HG03108 (cell line): ENCODE measurements around the gene CDH12.
"Not testable (repeated sequence)": the region's sequence is repeated elsewhere in the genome, so short reads cannot be mapped to it uniquely, and the experiment has no call there.

ENCODE experiments used
- ATAC-seq: cut with Tn5 transposase; IDR thresholded peaks from one replicate; pipeline ENCODE4 v1.9.1; 2021; ENCODE audit warnings: moderate library complexity; ENCODE audit not compliant: unreplicated experiment

CDH12 gene

DNA sequence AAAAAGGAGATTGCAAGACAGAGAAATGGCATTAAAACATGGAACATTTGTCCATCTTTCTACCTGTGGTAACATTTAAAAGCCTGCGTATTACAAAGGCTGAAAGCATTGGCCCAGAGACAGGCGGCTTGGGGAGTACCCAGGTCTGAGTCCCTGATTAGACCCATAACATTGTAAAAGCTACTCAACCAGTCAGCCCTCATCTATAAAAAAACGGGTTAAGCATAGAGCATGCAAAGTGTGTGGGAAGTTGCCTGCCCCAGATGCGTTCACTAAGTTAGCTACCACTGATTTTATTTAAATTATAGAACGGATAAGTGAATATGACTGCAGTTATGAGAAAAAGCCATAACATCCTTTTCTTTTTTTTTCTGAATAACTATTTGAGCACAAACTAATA lies 276.1 kb downstream of the CDH12 start:
- no peak for ATAC-seq

DNA sequence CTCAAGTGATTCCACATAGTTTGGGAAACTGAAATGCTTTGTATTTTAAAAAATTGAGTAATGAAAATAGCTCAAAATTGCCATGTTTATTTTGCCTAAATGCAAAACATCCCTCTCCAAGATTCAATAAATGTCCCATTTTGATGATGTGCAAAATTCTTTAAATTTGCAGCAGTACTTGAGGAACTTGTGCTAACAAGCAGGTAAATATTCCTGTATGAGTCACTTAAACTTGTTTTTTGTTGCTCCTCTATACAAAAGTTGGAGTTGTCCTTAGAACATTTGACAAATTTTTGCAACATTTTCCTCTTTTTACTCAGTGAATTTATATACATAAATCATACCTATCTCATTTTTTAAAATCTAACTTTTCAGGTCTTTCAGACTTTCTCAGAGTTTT lies 280.2 kb downstream of the CDH12 start:
- ATAC-seq = no peak

DNA sequence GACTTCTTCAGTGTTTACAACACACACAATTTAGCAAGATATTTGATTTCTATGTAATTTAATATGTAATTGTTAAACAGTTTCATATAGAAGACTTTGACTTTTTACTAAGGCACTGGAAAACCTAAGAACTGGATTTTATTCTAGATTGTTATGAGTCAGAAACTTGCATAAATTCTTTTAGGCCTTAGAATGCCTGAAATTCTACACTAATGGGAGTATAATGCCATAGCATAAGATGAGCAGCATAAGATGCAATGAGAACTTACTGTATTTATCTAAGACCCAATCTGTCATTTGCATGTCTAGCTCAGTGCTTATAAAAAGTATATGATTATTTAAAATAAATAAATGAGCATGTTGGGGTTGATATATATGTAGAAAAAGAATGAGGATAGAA lies 285.2 kb downstream of the CDH12 start:
- no peak for ATAC-seq

DNA sequence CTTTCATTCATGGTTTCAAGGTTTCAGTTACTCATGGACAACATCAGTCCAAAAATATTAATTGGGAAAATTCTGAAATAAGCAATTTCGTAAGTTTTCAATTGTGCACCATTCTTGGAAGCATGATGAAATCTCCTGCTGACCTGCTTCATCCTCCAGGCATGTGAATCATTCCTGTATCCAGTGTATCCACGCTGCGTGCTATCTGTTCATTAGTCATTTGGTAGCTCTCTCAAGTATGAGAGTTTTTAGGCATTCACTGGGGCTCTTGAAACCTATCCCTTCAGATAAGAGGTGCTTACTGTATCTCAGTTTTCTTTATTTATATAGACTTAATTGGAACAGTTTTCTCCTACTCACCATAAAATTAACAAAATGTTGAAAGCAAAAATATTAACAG lies 293.0 kb downstream of the CDH12 start:
- ATAC-seq = no peak

DNA sequence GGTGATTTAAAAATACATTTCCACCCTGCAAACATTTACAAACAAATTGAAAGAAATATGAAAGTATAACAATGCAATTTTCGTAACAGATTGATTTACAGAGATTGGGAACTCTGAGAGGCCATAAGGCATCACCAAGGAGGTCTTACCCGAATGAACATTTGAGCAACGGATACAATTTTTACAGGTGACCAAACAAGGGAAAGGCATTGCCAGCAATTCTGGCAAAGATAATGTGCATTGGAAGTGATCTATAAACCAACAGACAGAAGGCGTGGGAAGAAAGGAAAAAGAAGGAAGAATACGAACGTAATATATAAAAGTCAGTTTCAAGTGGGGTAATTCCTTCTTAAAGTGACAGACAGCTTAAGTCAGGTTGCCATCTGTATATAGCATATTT lies 295.9 kb downstream of the CDH12 start:
- no peak for ATAC-seq

DNA sequence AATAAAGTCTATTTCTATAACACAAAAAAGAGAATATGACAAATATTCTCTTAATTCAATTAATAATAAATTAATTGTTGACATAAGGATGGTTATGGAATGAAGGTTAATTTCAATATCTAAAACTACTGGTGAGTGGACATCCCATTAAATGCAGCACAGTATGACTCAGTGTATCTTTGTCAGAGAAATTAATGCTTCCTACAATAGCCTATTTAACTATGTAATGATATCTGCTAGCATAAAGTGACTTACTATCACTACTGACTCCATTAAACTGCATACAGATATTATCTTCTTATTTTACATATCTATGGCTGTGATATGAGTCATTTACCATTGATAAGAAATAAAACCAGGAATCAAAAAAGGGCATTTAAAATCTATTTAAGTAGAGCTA lies 298.7 kb downstream of the CDH12 start:
- ATAC-seq = no peak

DNA sequence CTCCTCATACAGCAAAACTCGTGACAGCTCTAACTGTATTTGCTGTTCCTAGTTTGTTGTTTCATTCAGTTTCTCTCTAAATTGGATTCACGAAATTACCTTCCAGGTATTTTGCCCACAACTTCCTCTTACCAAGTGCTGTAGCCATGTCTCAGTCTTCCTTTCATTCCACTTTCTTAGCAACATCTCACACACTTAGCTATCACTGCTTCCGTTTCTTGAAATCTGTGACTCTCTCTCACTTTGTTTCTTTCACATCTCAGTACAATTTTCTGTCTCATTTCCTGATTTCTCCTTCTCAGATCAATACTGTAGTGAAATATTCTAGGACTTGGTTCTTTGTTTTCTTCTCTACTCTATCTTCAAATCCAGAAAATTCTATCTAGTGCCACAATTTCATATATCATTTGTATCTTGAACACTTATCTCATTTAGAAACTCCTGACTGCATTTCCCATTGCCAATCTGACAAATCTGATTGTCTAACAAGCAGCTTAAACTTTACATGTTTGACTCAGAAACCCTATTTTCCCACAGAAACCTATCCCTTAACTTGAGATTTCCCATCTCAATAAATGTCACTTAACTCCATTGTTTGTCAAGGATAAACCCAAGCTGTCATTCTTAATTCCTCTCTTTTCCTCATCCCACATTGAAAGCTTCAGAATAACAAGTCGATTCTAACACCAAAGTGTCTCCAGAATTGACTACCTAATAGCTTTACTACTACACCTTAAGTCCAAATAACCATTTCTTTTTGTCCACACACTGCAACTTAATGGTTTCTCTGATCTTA lies 303.1 kb downstream of the CDH12 start:
- ATAC-seq = no peak

DNA sequence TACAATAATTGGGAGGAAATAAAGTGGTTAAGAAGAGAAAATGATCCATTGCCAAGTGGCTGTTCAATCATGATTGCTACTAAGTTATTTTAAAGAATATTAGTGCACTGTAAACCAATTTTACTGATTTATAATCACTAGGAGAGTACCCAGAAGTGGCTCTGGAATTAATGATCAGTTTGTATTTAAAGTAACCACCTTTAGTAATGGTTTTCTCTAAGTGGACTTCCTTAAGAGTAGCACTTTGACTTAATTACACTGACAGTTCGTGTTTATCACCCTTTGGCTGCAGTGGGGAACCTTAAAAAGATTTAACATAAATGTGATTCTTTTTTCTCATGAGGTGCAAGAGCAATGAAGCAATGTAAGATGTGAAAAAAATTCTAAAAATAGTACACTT lies 310.8 kb downstream of the CDH12 start:
- ATAC-seq = no peak

DNA sequence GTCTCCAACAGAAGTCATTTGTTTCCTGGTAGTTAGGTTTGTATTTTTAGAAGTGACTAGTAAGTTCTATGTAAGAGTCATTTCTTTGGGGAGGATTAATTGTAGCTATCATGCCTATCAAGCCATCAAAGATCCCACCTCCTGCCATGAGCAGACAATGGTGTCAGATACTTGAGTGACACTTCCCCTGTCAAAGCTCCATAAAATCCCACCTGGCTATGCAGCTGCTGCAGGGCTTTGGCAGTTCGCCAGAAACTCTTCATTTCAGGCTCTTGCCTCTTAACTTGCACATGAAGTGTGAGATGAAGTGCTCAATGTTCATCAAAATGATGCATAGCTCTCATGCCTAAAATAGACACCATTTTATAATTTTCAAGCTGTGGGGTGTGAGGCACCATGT lies 312.1 kb downstream of the CDH12 start:
- no peak for ATAC-seq

DNA sequence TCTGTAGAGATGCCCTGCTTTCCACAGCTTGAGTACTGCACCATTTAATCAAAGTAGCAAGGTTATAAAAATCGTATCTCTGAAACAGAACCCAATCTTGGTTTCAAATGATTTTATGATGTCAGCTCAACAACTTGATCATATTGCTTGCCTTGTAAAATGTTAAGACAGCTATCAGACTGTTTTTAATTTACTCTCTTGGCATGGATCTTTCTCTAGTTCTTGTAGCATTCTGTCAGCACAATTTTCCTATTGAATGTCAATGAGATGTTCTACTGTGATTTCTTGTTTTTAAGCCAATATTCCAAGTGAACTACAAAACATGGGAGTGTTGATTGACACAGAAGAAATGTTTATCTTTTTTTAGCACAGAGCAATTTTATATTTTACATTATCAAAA lies 313.4 kb downstream of the CDH12 start:
- ATAC-seq = no peak

DNA sequence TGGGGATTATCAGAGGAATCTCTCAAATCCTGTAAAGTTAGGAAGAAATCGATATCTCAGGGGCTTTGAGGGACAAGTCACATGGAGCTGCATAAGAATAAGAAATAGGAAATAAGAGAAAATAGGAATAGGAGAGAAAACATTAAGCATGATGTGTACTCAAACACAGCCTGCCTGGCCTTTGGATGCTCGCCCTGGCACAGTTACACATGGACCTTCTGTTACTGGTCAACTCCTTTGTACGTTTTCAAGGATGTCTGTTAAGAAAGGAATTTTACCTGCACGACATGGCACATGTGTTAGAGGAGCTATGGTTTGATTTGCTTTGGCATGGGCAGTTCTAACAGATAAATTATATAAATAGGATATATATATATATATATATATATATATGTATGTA lies 321.2 kb downstream of the CDH12 start:
- ATAC-seq = no peak

DNA sequence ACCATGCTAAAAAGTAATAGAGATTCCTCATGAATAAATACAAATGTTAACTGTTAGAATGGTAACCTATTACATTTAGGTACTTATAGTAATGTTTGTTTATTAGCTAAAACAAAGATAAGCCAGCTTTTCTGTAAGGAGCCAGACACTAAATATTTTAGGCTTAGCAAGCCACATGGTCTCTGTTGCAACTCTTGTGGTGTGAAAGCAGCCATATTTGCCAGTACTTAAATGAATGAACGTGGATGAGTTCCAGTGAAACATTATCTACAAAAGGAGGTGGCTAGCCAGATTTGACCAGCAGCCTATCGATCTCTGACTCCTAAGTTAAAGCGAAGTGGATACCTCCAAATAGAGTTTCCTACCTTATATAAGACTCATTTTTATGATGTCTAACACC lies 331.6 kb downstream of the CDH12 start:
- ATAC-seq = no peak

DNA sequence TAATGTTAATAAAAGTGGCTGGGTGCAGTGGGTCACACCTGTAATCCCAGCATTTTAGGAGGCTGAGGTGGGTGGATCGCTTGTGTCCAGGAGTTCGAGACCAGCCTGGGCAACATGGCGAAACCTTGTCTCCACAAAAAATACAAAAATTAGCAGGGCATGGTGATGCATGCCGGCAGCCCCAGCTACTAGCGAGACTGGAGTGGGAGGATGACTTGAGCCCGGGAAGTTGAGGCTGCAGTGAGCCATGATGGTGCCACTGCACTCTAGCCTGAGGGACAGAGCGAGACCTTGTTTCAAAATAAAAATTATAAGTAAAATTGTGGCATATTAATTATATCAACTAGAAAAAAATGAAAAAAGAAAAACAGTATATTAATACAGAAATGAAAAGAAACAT lies 336.6 kb downstream of the CDH12 start:
- ATAC-seq = not testable (repeated sequence)

DNA sequence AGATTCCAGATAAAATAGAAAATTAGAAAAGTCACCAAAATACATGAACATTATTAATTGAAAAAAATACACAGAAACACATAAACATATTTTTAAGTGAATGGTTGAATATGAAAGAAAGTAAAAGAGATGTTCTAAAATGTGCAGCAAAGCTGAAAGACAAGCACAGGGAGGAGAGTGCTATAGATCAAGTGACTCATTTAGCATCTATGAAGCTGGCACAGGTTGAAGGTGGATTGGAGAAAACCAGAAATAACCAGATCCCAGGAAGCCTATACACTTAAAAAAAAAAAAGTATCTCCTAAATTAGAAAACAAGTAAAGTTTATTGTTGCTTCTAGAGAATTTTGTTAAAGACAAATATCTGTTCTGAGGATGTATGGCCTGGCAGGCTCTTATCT lies 338.9 kb downstream of the CDH12 start:
- ATAC-seq = no peak

DNA sequence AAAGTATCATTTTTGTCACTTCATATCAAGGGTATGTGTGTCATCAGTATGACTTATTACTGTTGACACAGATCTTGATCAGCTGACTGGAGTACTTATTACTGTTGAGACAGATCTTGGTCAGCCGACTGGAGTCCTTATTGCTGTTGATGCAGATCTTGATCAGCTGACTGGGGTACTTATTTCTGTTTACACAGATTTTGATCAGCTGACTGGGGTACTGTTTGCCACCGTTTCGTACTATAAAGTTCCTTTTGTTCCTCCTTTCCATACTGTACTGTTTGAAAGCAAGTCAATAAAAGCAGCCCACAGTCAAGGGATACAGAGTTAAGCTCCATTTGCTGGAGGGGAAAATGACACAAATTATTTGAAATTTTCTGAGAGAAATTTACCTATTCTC lies 347.3 kb downstream of the CDH12 start:
- ATAC-seq = no peak

DNA sequence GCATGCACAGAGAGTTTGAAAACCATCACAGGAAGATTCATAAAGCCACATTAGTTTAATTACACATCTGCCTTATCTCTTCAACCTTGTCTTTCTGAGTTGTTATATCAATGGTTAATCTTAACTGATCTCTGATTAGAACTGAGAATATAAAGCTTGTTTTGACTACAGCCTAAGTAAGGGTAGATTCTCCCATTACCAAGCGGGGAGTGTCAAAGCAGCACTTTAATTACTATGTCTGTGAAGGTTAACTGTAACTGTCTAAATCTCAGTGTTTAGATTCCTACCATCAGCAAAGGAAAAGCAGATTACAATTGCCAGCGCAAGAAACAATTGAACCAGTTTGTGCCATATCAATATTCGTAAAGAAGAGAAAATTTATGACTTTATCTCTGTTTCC lies 348.7 kb downstream of the CDH12 start:
- ATAC-seq = no peak

DNA sequence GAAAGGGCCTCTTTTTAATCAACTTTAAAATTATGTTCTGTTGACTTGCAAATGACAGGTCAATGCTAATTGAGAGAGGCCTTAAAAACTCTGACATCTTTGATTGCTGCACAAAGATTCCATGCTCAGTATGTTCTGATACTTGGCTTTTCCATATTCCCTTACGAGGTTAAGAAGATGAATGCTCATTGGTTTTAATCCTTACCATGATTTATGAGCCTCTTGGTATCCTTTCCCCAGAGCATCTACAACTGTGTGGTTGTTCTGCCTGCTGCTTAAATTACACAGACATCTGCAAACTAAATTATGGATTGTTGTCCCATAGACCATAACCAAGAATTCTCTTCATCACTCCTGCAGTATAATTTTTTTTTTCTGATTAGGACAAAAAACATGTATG lies 352.6 kb downstream of the CDH12 start:
- ATAC-seq = no peak

DNA sequence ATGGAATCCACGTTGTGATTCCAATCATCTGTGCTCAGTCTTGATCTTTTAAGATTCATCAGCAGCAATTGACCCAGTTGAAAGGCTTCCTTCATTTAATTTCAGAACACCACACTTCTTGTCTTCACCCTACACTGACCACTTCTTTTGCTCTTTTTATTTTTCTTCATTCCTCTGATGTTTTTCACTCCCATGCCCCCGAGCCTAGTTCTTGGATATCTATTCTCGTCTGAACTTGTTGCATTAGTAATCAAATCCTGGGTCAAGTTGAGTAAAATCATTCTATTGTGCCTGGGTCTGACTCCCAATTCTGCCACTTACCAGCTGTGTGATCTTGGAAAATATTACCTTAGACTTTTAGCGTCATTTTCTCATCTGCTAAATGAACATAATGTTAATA lies 356.5 kb downstream of the CDH12 start:
- ATAC-seq = no peak

DNA sequence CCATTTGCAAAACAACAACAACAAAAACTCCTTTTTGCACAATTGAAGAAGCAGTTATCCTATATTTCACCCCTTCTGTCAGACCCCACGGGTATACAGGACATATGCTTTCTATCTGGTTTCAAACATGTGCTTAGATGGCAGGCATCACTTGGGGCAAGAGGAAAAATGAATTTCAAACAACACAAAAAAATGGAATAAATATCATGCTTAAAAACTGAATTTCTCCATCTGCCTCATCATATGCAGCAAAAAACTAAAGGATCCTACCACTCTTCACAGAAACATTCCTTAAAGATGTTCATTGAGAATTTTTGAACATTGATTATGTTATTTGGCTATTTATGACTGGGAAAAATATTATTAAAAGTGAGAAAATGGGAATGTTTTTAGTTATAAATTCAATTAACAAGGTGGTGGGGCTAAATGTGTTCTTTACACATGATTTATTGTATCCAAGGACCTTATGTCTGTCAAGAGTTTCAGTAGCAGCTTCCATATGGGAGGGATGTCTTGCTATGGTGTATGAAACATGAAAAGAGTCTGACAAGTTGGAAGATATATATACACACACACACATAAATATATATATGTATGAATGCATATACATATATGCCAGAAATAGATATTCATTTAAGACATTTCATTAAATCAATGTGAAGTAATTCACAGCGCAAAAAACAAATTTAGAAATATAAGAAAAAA lies 358.0 kb downstream of the CDH12 start:
- no peak for ATAC-seq

DNA sequence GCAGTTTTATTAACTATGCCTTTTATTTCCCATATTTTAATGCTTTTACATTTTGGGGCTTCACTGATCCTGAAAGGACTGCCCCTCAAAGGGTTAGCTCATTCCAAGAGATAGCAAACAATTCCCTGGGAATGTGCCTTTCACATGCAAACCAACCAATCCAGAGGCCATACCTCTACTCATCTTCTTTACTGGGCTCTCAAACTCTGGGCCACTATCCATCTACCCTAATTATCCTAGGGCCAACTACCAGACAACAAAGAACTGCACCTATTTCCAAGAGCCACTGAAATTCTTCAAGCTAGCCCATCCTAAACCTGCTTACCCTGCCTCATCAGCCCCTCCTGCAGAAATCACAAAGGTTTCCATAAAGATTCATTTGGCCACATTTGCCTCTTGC lies 364.7 kb downstream of the CDH12 start:
- ATAC-seq = no peak

DNA sequence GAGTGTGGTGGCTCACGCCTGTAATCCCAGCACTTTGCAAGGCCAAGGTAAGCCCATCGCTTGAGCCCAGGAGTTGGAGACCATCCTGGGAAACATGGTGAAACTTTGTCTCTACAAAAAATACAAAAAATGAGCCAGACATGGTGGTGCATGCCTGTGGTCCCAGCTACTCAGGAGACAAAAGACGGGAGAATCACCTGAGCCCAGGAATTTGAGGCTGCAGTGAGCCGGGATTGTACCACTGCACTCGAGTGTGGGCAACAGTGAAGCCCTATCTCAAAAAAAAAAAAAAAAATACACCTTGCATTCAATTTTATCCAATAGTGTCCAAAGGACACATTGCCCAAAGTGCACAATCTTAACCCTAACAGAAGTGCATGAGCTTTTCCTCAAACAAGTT lies 372.8 kb downstream of the CDH12 start:
- no peak for ATAC-seq

DNA sequence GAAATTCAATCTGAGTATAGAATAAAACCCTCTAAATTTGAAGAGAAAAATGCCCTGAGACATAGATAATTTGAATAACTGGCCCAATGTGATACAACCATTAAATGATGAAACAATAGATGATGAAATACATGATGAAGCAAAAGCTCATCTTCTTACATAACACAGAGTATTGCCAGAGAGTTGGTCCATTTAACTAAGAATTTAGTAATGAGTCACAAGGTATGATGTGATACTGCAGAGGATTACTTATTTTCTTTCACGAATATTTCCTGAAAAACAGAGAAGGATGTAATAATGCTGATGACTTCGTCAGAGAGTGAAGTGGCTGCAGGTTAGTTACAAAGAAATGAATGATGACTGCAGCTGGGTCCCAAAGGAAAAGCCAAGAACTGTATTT lies 379.3 kb downstream of the CDH12 start:
- no peak for ATAC-seq

DNA sequence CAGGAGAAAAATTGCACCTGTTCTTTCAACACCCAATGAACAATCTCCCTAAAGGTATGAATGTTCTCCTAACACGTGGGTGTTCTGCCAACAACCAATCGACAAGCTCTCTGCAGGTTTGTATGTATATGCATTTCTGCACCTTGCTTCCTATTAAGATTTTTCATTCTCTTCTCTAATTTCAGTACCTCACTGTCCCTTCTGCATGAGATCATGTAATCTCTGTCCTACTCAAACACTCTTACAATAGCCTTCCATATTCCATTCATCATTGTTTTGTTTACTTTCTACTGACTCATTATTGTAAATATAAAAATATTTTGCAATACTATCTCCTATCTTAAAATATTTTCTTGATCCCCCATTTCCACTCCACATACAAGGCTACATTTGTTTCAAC lies 382.0 kb downstream of the CDH12 start:
- no peak for ATAC-seq
